PFSK-1 (cell line): ENCODE measurements around the gene NCAPH2.

Experiments used
- POLR2AphosphoS5 ChIP-seq: IDR thresholded peaks from 2 replicates; pipeline ENCODE4 v1.6.1; 2012; ENCODE audit warnings: low read depth, mild to moderate bottlenecking, control low read depth, low read length, moderate library complexity
- REST ChIP-seq, 2 experiments: IDR thresholded peaks; 2 replicates each; pipeline versions ENCODE4 v1.6.1 to v1.8.0; 2011 to 2012; ENCODE audit warnings: low read depth in 2 of 2, low read length in 2 of 2, control low read depth in 1 of 2, inconsistent platforms in 1 of 2, mild to moderate bottlenecking in 1 of 2, moderate library complexity in 1 of 2; ENCODE audit not compliant: insufficient read depth in 1 of 2
- SIN3A ChIP-seq: IDR thresholded peaks from 2 replicates; pipeline ENCODE4 v1.6.1; 2012; ENCODE audit warnings: mild to moderate bottlenecking, low read length, moderate library complexity, borderline replicate concordance; ENCODE audit not compliant: insufficient read depth
- TAF1 ChIP-seq: IDR thresholded peaks from 2 replicates; pipeline ENCODE4 v1.6.1; 2012; ENCODE audit warnings: low read length, control low read depth, borderline replicate concordance; ENCODE audit not compliant: insufficient read depth

- TF ChIP-seq POLR2AphosphoS5, result no peak
- TF ChIP-seq REST (IDR thresholded peaks at IDR 0.05; ENCODE audit: insufficient read depth in 1 of 2, low read depth in 2 of 2, low read length in 2 of 2), result no peak
- no peak for TF ChIP-seq TAF1
- no peak for TF ChIP-seq SIN3A
Measured at GRCh38 chr22:50477923-50478322, 30.1 kb upstream of the NCAPH2 start.
